Natural killer cell treated with Interleukin-12 subunit alpha and Interleukin-12 subunit beta and Interleukin-15 and Interleukin-18, amount 100 ng/mL, for 72 hours (primary cell): ENCODE data around the gene MEIOSIN. TPM values are rescaled to one million over a fixed set of nuclear protein-coding genes. Genes with fewer than 3 reads are reported as not detected.
A peak's percentile ranks its signal among the peaks of the same experiment; 100 is the strongest.

Experiments
- ATAC-seq, 2 donors: fragments of 150-1000 bp; cut with Tn5 transposase in 1 of 2; sonication (Bioruptor Pico), chemical (Tn5 transposase) in 1 of 2; 2 replicates each; pipeline ENCODE4 v1.10.0; 2021
- DNase-seq: peaks from one replicate; pipeline ENCODE4 v3.0.0; 2022; ENCODE audit warnings: low spot score
- H3K27ac Mint-ChIP-seq, 2 donors: 1 replicate in 1 of 2; 2 replicates in 1 of 2; pipeline ENCODE4 v1.8.0; 2022; ENCODE audit warnings: mixed read lengths in 2 of 2, mild to moderate bottlenecking in 1 of 2, moderate library complexity in 1 of 2
- H3K27me3 Mint-ChIP-seq, 2 donors: 1 replicate in 1 of 2; 2 replicates in 1 of 2; pipeline ENCODE4 v1.8.0; 2022; ENCODE audit warnings: mixed read lengths in 2 of 2
- H3K36me3 Mint-ChIP-seq: one replicate; pipeline ENCODE4 v1.8.0; 2022; ENCODE audit warnings: mixed read lengths
- H3K4me1 Mint-ChIP-seq, 2 donors: 1 replicate in 1 of 2; 2 replicates in 1 of 2; pipeline ENCODE4 v1.8.0; 2022; ENCODE audit warnings: low read depth in 2 of 2, mixed read lengths in 2 of 2, mild to moderate bottlenecking in 1 of 2
- H3K4me3 Mint-ChIP-seq: one replicate; pipeline ENCODE4 v1.8.0; 2022; ENCODE audit warnings: mixed read lengths
- H3K9me3 Mint-ChIP-seq: 2 replicates; pipeline ENCODE4 v1.8.0; 2022; ENCODE audit warnings: mixed read lengths
- total RNA-seq, 2 donors: library from RNA; stranded (reverse); gene quantifications; one replicate each; pipeline ENCODE4 v1.2.3, GENCODE V29; 2022

The MEIOSIN gene
- total RNA-seq, 2 donors from 2014 or later = not detected

GRCh38 chr19:45801603-45802175, 68.5 kb downstream of the MEIOSIN start:
- Mint-ChIP-seq H3K4me1 (peaks cover 0 to 7% of the 10 kb centered on the region in 2 donors), H3K4me3 (no peak overlapping the region)

GRCh38 chr19:45804140-45804958, 71.1 kb downstream of the MEIOSIN start:
- Mint-ChIP-seq H3K4me1 (peaks cover 1 to 4% of the 10 kb centered on the region in 2 donors), H3K36me3 (no peaks in the 10 kb centered on the region), H3K9me3 (no peaks in the 10 kb centered on the region), H3K27ac (no peak overlapping the region), H3K4me3 (no peak overlapping the region), H3K27me3 (peaks cover 10 to 15% of the 10 kb centered on the region in 2 donors)
- DNase-seq = no peak
- ATAC-seq = no peak

More at GRCh38 chr19:45801603-45802175, 68.5 kb downstream of the MEIOSIN start:
- H3K27me3 Mint-ChIP-seq = peaks cover 16 to 22% of the 10 kb centered on the region in 2 donors
- no peak overlapping the region for H3K27ac Mint-ChIP-seq
- peak in 1 of 2 donors; percentile 26 for ATAC-seq
- H3K9me3 Mint-ChIP-seq = no peaks in the 10 kb centered on the region
- DNase-seq = no peak
- H3K36me3 Mint-ChIP-seq = no peaks in the 10 kb centered on the region

- no peaks in the 10 kb centered on the region for H3K36me3 Mint-ChIP-seq
These were observed 71.7 kb downstream of the MEIOSIN start for GRCh38 chr19:45804959-45805230.

GRCh38 chr19:45805719-45806118, 72.5 kb downstream of the MEIOSIN start:
- no peak overlapping the region for H3K4me3 Mint-ChIP-seq

More at GRCh38 chr19:45804959-45805230, 71.7 kb downstream of the MEIOSIN start:
- peaks cover 12 to 15% of the 10 kb centered on the region in 2 donors for H3K27me3 Mint-ChIP-seq
- H3K27ac Mint-ChIP-seq = no peak overlapping the region
- peaks cover 6 to 8% of the 10 kb centered on the region in 2 donors for H3K4me1 Mint-ChIP-seq
- ATAC-seq (no peak), DNase-seq (no peak)
- no peaks in the 10 kb centered on the region for H3K9me3 Mint-ChIP-seq
- H3K4me3 Mint-ChIP-seq = no peak overlapping the region

GRCh38 chr19:45809643-45810159, 76.5 kb downstream of the MEIOSIN start:
- H3K4me1 Mint-ChIP-seq = peaks cover 6 to 12% of the 10 kb centered on the region in 2 donors
- H3K27ac Mint-ChIP-seq = peak overlapping the region; percentile 15 to 78
- H3K36me3 Mint-ChIP-seq = no peaks in the 10 kb centered on the region
- DNase-seq (no peak), ATAC-seq (peak; percentile 37 to 50)
- peaks cover 7 to 10% of the 10 kb centered on the region in 2 donors for H3K27me3 Mint-ChIP-seq
- H3K9me3 Mint-ChIP-seq = no peaks in the 10 kb centered on the region
- peak overlapping the region; percentile 24 for H3K4me3 Mint-ChIP-seq

More at GRCh38 chr19:45805719-45806118, 72.5 kb downstream of the MEIOSIN start:
- Mint-ChIP-seq H3K27me3 (peaks cover 12 to 15% of the 10 kb centered on the region in 2 donors), H3K4me1 (peaks cover 6 to 12% of the 10 kb centered on the region in 2 donors), H3K9me3 (no peaks in the 10 kb centered on the region), H3K36me3 (no peaks in the 10 kb centered on the region), H3K27ac (no peak overlapping the region)
- ATAC-seq = no peak
- no peak for DNase-seq

GRCh38 chr19:45812297-45812696, 79.1 kb downstream of the MEIOSIN start:
- Mint-ChIP-seq H3K27ac (no peak overlapping the region), H3K4me1 (peaks cover 8 to 9% of the 10 kb centered on the region in 2 donors)

More at GRCh38 chr19:45812297-45812696, 79.1 kb downstream of the MEIOSIN start:
- Mint-ChIP-seq H3K9me3 (no peaks in the 10 kb centered on the region), H3K36me3 (no peaks in the 10 kb centered on the region), H3K4me3 (no peak overlapping the region), H3K27me3 (peaks cover 0 to 6% of the 10 kb centered on the region in 2 donors)
- DNase-seq (no peak), ATAC-seq (no peak)

Other genes with a start within 250 kb of the MEIOSIN start
- gene RTN2, start 236.4 kb upstream of the MEIOSIN start, total RNA-seq = 1 to 10 TPM; 5.9 to 7.8 TPM
- 1 to 10 TPM; 3.2 to 3.6 TPM for gene PPM1N, start 235.0 kb upstream of the MEIOSIN start, total RNA-seq
- 100 to 1,000 TPM; 447 to 589 TPM for gene VASP, start 226.0 kb upstream of the MEIOSIN start, total RNA-seq
- 10 to 100 TPM; 17.0 to 17.5 TPM for gene OPA3, start 148.6 kb upstream of the MEIOSIN start, total RNA-seq
- under 1 TPM in 1 of 2 donors, not detected in 1; 0.24 TPM for gene GPR4, start 131.2 kb upstream of the MEIOSIN start, total RNA-seq
- gene EML2, start 94.0 kb upstream of the MEIOSIN start, total RNA-seq = 100 to 1,000 TPM; 232 to 255 TPM
- 10 to 100 TPM; 29.0 to 74.0 TPM for gene GIPR, start 65.2 kb upstream of the MEIOSIN start, total RNA-seq
- 100 to 1,000 TPM; 389 to 427 TPM for gene SNRPD2, start 41.5 kb upstream of the MEIOSIN start, total RNA-seq
- 10 to 100 TPM in 1 of 2 donors, 1 to 10 TPM in 1; 8.4 to 22.7 TPM for gene QPCTL, start 40.8 kb upstream of the MEIOSIN start, total RNA-seq
- 10 to 100 TPM; 36.9 to 53.8 TPM for gene FBXO46, start 2.5 kb upstream of the MEIOSIN start, total RNA-seq
- gene SIX5, start 35.8 kb downstream of the MEIOSIN start, total RNA-seq = 1 to 10 TPM; 3.0 to 3.6 TPM
- gene DMPK, start 49.1 kb downstream of the MEIOSIN start, total RNA-seq = 10 to 100 TPM; 40.8 to 51.1 TPM
- 10 to 100 TPM; 51.3 to 76.6 TPM for gene DMWD, start 59.4 kb downstream of the MEIOSIN start, total RNA-seq
- under 1 TPM; 0.38 to 0.98 TPM for gene RSPH6A, start 81.9 kb downstream of the MEIOSIN start, total RNA-seq
- 100 to 1,000 TPM; 107 to 217 TPM for gene SYMPK, start 129.7 kb downstream of the MEIOSIN start, total RNA-seq
- under 1 TPM in 1 of 2 donors, not detected in 1; 0.19 TPM for gene FOXA3, start 130.9 kb downstream of the MEIOSIN start, total RNA-seq
- 10 to 100 TPM; 14.5 to 18.2 TPM for gene IRF2BP1, start 152.7 kb downstream of the MEIOSIN start, total RNA-seq
- gene MYPOP, start 169.2 kb downstream of the MEIOSIN start, total RNA-seq = 10 to 100 TPM; 10.6 to 14.9 TPM
- gene NANOS2, start 181.3 kb downstream of the MEIOSIN start, total RNA-seq = not detected
- gene NOVA2, start 240.4 kb downstream of the MEIOSIN start, total RNA-seq = not detected